Fibroblast of peridontal ligament (primary cell): ENCODE data around the gene LPCAT2.
A peak's percentile ranks its signal among the peaks of the same experiment; 100 is the strongest.

Experiments used
- DNase-seq: peaks from one replicate; pipeline ENCODE4 v3.0.0-alpha.2; 2010; ENCODE audit errors: extremely low read depth

The LPCAT2 gene

GRCh38 chr16:55480228-55480655, 28.6 kb upstream of the LPCAT2 start:
- peak; percentile 94 for DNase-seq

- no peak for DNase-seq
These were observed 27.8 kb upstream of the LPCAT2 start for GRCh38 chr16:55481023-55481422.

GRCh38 chr16:55482056-55482455, 26.8 kb upstream of the LPCAT2 start:
- peak; percentile 55 for DNase-seq

- peak; percentile 99 for DNase-seq
These were observed 21.6 kb upstream of the LPCAT2 start for GRCh38 chr16:55487048-55487803.

- no peak for DNase-seq
These were observed 20.6 kb upstream of the LPCAT2 start for GRCh38 chr16:55488306-55488705.

GRCh38 chr16:55489119-55489955, 19.5 kb upstream of the LPCAT2 start:
- no peak for DNase-seq

- DNase-seq = no peak
These were observed 19.0 kb upstream of the LPCAT2 start for GRCh38 chr16:55489956-55490265.

- no peak for DNase-seq
These were observed 18.6 kb upstream of the LPCAT2 start for GRCh38 chr16:55490301-55490700.

- DNase-seq = no peak
These were observed 17.2 kb upstream of the LPCAT2 start for GRCh38 chr16:55491691-55492090.

GRCh38 chr16:55492756-55493380, 16.0 kb upstream of the LPCAT2 start:
- DNase-seq = no peak

GRCh38 chr16:55494994-55495421, 13.9 kb upstream of the LPCAT2 start:
- DNase-seq = peak; percentile 97

GRCh38 chr16:55495616-55496289, 13.1 kb upstream of the LPCAT2 start:
- DNase-seq = peak; percentile 82

- DNase-seq = no peak
These were observed 12.2 kb upstream of the LPCAT2 start for GRCh38 chr16:55496509-55497145.

GRCh38 chr16:55497558-55497957, 11.3 kb upstream of the LPCAT2 start:
- no peak for DNase-seq

- DNase-seq = no peak
These were observed 10.8 kb upstream of the LPCAT2 start for GRCh38 chr16:55498101-55498500.

GRCh38 chr16:55499281-55499680, 9.6 kb upstream of the LPCAT2 start:
- no peak for DNase-seq

- DNase-seq = peak; percentile 98
These were observed 8.8 kb upstream of the LPCAT2 start for GRCh38 chr16:55499951-55500529.

- no peak for DNase-seq
These were observed 8.3 kb upstream of the LPCAT2 start for GRCh38 chr16:55500530-55501011.

GRCh38 chr16:55501549-55502322, 7.1 kb upstream of the LPCAT2 start:
- DNase-seq = no peak

GRCh38 chr16:55502801-55503366, 6.0 kb upstream of the LPCAT2 start:
- DNase-seq = peak; percentile 81
